IPS-18c (cell line): ENCODE data around the gene CYP1A2.
"Not testable (repeated sequence)": the region's sequence is repeated elsewhere in the genome, so short reads cannot be mapped to it uniquely, and the experiment has no call there.

Experiments
- H3K4me3 ChIP-seq: 2 replicates; pipeline ENCODE4 v1.7.0; 2013; ENCODE audit warnings: low read depth, mild to moderate bottlenecking, low read length, moderate library complexity; ENCODE audit not compliant: insufficient read depth
- H3K9me3 ChIP-seq: one replicate; pipeline ENCODE4 v1.6.1; 2013; ENCODE audit warnings: mild to moderate bottlenecking, low read length, moderate library complexity; ENCODE audit not compliant: control insufficient read depth, insufficient read depth

CYP1A2 gene

GRCh38 chr15:74783072-74783807 is 34.6 kb downstream of the CYP1A2 start:
- H3K4me3 ChIP-seq = peak overlapping the region; percentile 77
- no peaks in the 10 kb centered on the region for H3K9me3 ChIP-seq

DNA sequence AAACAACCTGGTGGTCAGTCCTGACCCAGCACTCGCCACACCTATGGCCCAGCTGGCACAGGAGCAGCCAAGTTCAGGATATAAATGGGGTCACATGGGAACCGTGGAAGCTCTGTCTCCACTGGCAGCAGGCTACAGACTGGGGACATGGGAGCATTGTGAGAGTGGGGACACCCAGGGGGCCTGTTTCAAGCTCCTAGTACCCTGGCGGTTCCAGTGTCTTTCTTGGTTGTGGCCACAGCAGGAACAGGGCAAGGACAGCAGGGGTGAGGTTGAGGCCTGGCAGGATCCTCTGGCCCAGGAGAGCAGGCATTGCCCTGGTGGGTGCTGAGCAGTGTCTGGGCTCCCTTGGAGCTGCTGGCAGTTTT is 35.1 kb downstream of the CYP1A2 start:
- no peaks in the 10 kb centered on the region for H3K9me3 ChIP-seq
- H3K4me3 ChIP-seq = no peak overlapping the region; the same call in 1 of the 2 replicates

DNA sequence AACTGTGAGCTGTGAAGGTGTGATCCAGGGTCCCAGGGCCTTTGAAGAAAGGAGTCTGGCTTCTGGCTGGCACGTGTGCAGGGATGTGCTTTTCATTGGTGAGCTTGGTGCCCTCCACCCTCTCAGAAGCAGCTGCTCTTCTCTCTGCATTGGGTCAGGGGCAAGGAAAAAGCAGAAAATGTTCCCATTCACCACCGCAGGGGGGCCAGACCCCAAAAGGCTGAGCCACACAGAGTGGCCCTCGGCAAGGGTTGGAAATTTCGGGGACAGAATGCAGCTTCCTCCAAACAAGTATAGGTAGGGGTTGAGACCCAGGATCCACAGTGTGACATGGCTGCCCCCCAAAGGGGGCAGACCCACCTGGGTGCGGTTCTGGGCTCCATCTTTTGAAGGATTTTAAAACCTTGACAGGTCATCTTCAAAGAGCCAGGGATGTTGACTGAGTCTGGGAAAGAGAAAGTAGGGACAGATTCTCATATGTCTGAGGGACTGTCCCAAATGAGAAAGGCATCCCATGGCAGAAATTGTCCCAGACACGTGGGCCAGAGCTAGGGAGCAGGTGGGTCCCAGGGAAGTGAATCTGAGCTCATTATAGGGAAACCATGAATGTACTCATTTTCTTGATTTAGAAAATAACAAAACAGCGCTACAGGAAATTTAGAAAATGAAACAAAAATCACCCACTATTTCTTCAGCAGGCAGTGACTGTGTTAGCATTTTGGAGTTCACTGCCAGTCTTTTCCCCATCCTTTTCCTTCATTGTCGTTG is 36.0 kb downstream of the CYP1A2 start:
- Histone ChIP-seq H3K9me3 (no peaks in the 10 kb centered on the region), H3K4me3 (no peak overlapping the region)

DNA sequence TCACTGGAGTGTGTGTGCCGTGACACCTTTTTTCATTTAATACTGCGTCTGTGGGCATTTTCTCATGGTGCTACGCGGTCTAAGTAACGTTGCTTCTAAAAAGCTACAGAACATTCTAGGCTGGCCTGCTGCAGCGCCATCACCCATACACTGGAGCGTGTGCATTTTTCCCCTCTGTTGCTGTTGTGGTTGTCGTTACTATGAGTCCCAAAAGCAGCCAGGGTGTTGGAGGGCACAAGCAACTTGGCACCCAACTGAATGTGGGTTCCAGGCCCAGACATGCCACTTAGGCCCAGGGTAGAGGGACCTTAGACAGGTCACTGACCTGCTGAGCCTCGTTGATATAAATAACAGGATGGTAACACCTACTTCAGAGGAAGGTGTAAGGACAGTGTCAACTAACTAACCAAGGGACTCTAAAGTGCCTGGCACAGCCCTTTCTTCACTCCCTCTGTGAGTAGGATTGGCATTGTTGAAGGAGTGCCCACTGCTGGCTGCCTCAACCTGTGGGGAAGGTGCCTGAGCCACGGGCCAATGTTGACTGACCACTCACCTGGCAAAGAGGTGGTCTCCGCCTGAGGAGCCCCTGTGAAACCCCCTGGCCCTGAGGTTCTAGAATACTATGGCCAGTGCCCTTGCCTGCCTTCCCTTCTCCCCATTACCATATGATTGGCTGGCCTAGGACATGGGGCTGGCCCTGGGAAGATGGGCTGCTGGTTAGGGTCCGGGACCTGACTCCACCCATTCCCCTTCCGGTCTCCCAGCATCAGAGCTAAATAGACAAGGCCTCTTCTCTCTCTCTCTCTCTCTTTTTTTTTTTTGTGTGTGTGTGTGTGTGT is 36.8 kb downstream of the CYP1A2 start:
- Histone ChIP-seq H3K9me3 (no peaks in the 10 kb centered on the region), H3K4me3 (no peak overlapping the region)

- H3K4me3 ChIP-seq, H3K9me3 ChIP-seq: not testable (repeated sequence)
Measured at GRCh38 chr15:74786081-74786480, 37.4 kb downstream of the CYP1A2 start.

DNA sequence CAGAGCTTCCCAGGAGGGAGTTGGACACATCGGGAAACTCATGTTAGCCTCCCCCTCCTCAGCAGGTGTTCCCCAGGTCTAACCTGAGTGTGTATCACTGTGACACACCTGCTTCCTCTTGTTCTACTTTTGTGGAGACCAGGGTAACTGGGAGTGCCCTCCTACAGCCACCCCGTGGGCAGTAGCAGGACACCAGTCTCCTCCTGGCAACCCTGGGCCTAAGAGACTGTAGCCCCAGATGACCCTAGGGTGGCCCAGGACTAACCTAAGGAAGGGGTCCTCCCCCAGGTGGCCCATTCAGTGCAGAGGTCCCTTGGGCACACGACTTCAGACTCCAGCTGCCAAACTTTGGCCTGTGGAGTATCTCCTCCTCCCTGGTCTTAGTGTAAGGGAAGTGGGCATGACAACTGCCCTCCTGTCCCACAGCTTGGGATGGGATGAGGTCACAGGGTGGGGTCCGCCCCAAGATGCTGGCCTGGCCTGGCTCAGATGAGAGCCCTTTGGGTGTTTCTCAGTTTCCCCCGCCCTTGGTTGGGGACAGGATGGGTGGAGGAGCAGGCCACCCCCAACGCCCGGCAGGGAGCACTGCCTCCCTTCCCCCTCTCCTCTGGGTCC is 38.0 kb downstream of the CYP1A2 start:
- Histone ChIP-seq H3K9me3 (no peaks in the 10 kb centered on the region), H3K4me3 (no peak overlapping the region)

- H3K9me3 ChIP-seq = no peaks in the 10 kb centered on the region
- no peak overlapping the region for H3K4me3 ChIP-seq
Measured at GRCh38 chr15:74787251-74788041, 38.8 kb downstream of the CYP1A2 start.

GRCh38 chr15:74788042-74788682 is 39.5 kb downstream of the CYP1A2 start:
- H3K4me3 ChIP-seq = no peak overlapping the region
- no peaks in the 10 kb centered on the region for H3K9me3 ChIP-seq

DNA sequence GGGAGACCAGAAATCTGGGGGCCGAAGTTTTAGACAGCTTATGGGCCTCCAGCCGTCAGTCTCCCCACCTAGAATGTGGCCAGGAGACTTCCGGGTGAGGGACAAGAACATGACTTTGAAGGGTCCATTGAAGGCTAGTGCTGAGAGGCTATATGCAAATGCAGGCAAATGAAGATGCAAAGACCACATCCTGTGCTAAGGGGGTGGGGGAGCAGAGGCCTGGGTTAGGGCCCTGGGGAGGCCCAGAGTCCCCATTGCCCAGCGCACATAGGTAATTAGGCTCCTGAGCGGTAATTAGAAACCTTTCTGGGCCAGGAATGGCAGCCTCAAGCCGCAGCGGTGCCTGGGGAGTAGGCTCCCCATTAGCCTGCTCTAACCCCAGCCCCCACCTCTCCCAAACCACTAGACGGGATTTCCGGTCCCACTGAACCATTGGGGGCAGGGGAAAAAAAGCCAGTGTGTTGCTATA is 40.1 kb downstream of the CYP1A2 start:
- H3K4me3 ChIP-seq = peak overlapping the region; percentile 24; the same call in 1 of the 2 replicates
- no peaks in the 10 kb centered on the region for H3K9me3 ChIP-seq

DNA sequence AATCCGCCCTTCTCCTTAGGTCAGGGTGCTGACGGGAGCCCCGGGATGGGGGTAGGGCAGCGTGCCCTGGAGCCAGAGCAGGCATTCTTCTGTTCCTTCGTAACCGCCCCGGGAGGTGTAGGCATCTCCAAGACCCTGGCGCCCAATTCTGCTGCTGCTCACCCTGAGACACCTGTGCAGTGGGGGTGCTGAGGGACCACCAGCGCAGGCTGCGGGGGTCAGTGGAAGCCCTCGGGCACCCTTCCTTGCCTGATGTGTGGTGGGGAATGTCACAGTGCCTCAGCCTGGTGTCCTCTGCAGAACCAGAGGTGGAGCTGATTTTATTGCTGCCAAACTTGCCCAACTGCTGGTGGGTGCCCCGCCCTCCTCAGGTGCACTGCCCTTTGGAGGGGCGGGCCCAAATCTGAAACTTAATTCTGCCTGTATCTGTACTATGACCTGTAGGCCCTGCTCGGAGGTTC is 40.6 kb downstream of the CYP1A2 start:
- Histone ChIP-seq H3K9me3 (no peaks in the 10 kb centered on the region), H3K4me3 (peak overlapping the region; percentile 24; the same call in 1 of the 2 replicates)

DNA sequence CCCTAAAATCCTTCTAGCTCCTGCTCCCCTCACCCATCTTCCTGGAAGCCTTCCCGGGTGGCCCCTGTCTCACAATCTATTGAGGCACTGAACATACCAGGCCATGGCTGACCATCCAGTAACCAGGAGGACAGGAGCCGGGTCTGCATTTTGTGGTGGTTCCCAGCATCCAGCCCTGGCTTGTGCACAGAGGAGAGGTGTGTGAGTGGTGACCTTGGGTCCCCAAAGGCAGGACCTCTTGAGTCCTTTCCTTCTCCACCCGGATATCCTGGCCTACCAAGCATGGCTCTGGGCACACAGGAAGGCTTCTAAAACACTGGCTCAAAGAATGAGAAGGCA is 41.1 kb downstream of the CYP1A2 start:
- no peaks in the 10 kb centered on the region for H3K9me3 ChIP-seq
- H3K4me3 ChIP-seq = no peak overlapping the region

DNA sequence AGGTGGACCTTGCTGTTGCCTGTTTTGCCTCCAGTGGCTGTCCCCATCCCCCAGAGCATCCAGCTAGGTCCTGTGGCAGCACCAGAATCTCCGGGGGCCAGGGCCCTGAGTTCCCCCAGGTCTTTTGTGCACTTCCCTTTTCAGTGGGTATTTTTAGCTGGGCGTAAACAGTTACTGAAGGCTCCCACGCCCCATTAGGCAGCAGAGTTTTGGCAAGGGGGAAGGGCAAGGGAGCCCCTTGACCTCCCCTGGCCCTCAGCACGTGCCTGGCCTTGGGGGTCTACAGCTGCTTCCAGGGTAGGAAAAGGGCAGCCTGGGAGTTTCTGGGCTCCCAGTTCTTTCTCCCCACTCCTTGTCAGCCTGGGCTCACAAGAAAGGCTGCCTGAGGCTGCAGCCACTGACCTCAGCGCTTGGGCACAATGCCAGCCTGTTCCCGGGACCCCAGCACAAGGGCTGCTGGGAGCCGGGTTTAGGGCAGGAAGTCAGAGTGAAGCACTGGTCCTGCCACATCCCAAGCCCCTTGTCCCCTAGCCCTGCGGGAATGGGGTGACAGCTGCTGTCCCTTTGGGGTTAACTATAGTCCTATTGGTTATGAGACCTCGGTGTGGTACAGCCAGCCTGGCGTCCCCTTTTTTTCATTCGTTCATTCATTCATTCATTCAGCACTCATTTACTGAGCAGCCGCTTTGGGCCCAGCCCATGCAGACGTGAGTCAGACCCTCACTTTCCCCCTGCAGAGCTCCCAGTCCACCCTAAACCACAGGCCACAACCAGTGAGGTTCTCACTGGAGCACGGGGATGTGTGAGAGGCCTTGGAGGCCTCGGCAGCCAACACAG is 41.7 kb downstream of the CYP1A2 start:
- Histone ChIP-seq H3K4me3 (no peak overlapping the region), H3K9me3 (no peaks in the 10 kb centered on the region)

DNA sequence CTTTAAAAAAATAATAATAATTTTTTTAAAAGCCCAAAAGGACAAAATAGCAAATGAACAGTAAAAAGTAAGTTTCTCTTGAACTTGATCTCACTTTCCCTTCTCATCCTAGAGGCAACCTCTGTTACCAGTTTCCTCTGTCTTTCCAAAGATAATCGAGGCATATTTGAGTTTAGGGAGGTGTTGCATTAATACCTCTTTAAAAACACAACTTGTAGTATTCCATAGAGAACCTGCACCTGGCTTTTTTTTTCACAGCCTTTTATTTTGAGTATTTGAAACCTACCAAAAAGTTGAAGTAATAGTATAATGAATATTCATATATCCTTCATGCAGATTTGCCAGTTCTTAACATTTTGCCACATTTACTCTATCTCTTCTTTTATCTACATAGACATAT is 42.4 kb downstream of the CYP1A2 start:
- Histone ChIP-seq H3K9me3 (no peaks in the 10 kb centered on the region), H3K4me3 (no peak overlapping the region)

- H3K9me3 ChIP-seq = no peaks in the 10 kb centered on the region
- H3K4me3 ChIP-seq = no peak overlapping the region
Measured at GRCh38 chr15:74791667-74792066, 43.0 kb downstream of the CYP1A2 start.

GRCh38 chr15:74792227-74793016 is 43.8 kb downstream of the CYP1A2 start:
- no peak overlapping the region for H3K4me3 ChIP-seq

More at GRCh38 chr15:74792227-74793016, 43.8 kb downstream of the CYP1A2 start:
- H3K9me3 ChIP-seq = no peaks in the 10 kb centered on the region
